ENCODE results near the gene EIPR1.

The EIPR1 gene

GRCh38 chr2:3154146-3154545 is 223.5 kb downstream of the EIPR1 start:
- no peak overlapping the region for H3K4me3 ChIP-seq (ENCODE audit: low read length)
- TF ChIP-seq CTCF (conservative IDR thresholded peaks at IDR 0.05; ENCODE audit: low read depth, low read length), result no peak
- DNase-seq (ENCODE audit: low read depth), result no peak

GRCh38 chr2:3151153-3151918 is 226.3 kb downstream of the EIPR1 start:
- DNase-seq (ENCODE audit: low read depth), result no peak
- TF ChIP-seq CTCF (conservative IDR thresholded peaks at IDR 0.05; ENCODE audit: low read depth, low read length), result no peak
- no peak overlapping the region for H3K4me3 ChIP-seq (ENCODE audit: low read length)

GRCh38 chr2:3149441-3150217 is 228.0 kb downstream of the EIPR1 start:
- TF ChIP-seq CTCF (conservative IDR thresholded peaks at IDR 0.05; ENCODE audit: low read depth, low read length), result no peak
- no peak for DNase-seq (ENCODE audit: low read depth)
- H3K4me3 ChIP-seq (ENCODE audit: low read length), result no peak overlapping the region

GRCh38 chr2:3148716-3149115 is 228.9 kb downstream of the EIPR1 start:
- H3K4me3 ChIP-seq (ENCODE audit: low read length), result no peak overlapping the region
- no peak for DNase-seq (ENCODE audit: low read depth)
- no peak for TF ChIP-seq CTCF (conservative IDR thresholded peaks at IDR 0.05; ENCODE audit: low read depth, low read length)

GRCh38 chr2:3147651-3148530 is 229.7 kb downstream of the EIPR1 start:
- TF ChIP-seq CTCF (conservative IDR thresholded peaks at IDR 0.05; ENCODE audit: low read depth, low read length), result no peak
- no peak overlapping the region for H3K4me3 ChIP-seq (ENCODE audit: low read length)
- no peak for DNase-seq (ENCODE audit: low read depth)

- H3K4me3 ChIP-seq (ENCODE audit: low read length), result no peak overlapping the region
- no peak for DNase-seq (ENCODE audit: low read depth)
- no peak for TF ChIP-seq CTCF (conservative IDR thresholded peaks at IDR 0.05; ENCODE audit: low read depth, low read length)
Observed at GRCh38 chr2:3146772-3147650, 230.6 kb downstream of the EIPR1 start.

All from retinal pigment epithelial cell (primary cell).